ENCODE measurements around the gene YLPM1. TPM values are rescaled to one million over a fixed set of nuclear protein-coding genes. Genes with fewer than 3 reads are reported as not detected.
A peak's percentile ranks its signal among the peaks of the same experiment; 100 is the strongest.

The YLPM1 gene
- total and polyA plus RNA-seq, 2 donors (not counting 1 experiment from before 2014, with no cell fraction given), result 9.7 to 31.9 TPM

GRCh38 chr14:74826574-74826973 is 63.5 kb downstream of the YLPM1 start:
- H3K9me3 ChIP-seq (ENCODE audit: control insufficient read depth, insufficient read depth, low read depth, low read length), result no peaks in the 10 kb centered on the region
- H3K36me3 ChIP-seq (ENCODE audit: control insufficient read depth, insufficient read depth, low read length), result peaks cover 4% of the 10 kb centered on the region
- no peak for TF ChIP-seq EZH2 (IDR thresholded peaks at IDR 0.05; ENCODE audit: low read length, missing control alignments)
- TF ChIP-seq, protein P1, sequence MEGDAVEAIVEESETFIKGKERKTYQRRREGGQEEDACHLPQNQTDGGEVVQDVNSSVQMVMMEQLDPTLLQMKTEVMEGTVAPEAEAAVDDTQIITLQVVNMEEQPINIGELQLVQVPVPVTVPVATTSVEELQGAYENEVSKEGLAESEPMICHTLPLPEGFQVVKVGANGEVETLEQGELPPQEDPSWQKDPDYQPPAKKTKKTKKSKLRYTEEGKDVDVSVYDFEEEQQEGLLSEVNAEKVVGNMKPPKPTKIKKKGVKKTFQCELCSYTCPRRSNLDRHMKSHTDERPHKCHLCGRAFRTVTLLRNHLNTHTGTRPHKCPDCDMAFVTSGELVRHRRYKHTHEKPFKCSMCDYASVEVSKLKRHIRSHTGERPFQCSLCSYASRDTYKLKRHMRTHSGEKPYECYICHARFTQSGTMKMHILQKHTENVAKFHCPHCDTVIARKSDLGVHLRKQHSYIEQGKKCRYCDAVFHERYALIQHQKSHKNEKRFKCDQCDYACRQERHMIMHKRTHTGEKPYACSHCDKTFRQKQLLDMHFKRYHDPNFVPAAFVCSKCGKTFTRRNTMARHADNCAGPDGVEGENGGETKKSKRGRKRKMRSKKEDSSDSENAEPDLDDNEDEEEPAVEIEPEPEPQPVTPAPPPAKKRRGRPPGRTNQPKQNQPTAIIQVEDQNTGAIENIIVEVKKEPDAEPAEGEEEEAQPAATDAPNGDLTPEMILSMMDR (conservative IDR thresholded peaks at IDR 0.05 in 1 of 2, IDR thresholded peaks at IDR 0.05 in 1 of 2; ENCODE audit: low read depth in 1 of 2, low read length in 2 of 2), result no peak
- no peak overlapping the region for H3K4me3 ChIP-seq (replicated peaks in 1 of 4; ENCODE audit: control extremely low read depth in 1 of 4, insufficient read depth in 1 of 4, low read depth in 3 of 4, low read length in 4 of 4)
- peaks cover 5% of the 10 kb centered on the region for H3K4me1 ChIP-seq (ENCODE audit: control insufficient read depth, extremely low read depth, insufficient read depth, low read length)
- no peak for DNase-seq (ENCODE audit: low read depth in 2 of 2)
- H2AFZ ChIP-seq (ENCODE audit: low read length), result no peak overlapping the region
- no peaks in the 10 kb centered on the region for H3K79me2 ChIP-seq (ENCODE audit: control insufficient read depth, insufficient read depth, low read length)
- no peak overlapping the region for H3K4me2 ChIP-seq (ENCODE audit: extremely low read depth, insufficient read depth, low read length)
- H4K20me1 ChIP-seq (ENCODE audit: control insufficient read depth, extremely low read depth, insufficient read depth, low read length), result no peaks in the 10 kb centered on the region
- H3K27ac ChIP-seq (ENCODE audit: insufficient read depth, low read length), result no peak overlapping the region
- H3K9ac ChIP-seq (ENCODE audit: insufficient read depth, low read length), result no peak overlapping the region
- H3K27me3 ChIP-seq (ENCODE audit: control insufficient read depth, insufficient read depth, low read length), result no peaks in the 10 kb centered on the region

- no peaks in the 10 kb centered on the region for H3K9me3 ChIP-seq (ENCODE audit: control insufficient read depth, insufficient read depth, low read depth, low read length)
- no peak overlapping the region for H2AFZ ChIP-seq (ENCODE audit: low read length)
- no peak overlapping the region for H3K9ac ChIP-seq (ENCODE audit: insufficient read depth, low read length)
- no peak overlapping the region for H3K4me2 ChIP-seq (ENCODE audit: extremely low read depth, insufficient read depth, low read length)
- H3K27me3 ChIP-seq (ENCODE audit: control insufficient read depth, insufficient read depth, low read length), result no peaks in the 10 kb centered on the region
- H3K27ac ChIP-seq (ENCODE audit: insufficient read depth, low read length), result peak overlapping the region; percentile 26
- peaks cover 4% of the 10 kb centered on the region for H3K36me3 ChIP-seq (ENCODE audit: control insufficient read depth, insufficient read depth, low read length)
- peaks cover 5% of the 10 kb centered on the region for H3K4me1 ChIP-seq (ENCODE audit: control insufficient read depth, extremely low read depth, insufficient read depth, low read length)
- H4K20me1 ChIP-seq (ENCODE audit: control insufficient read depth, extremely low read depth, insufficient read depth, low read length), result no peaks in the 10 kb centered on the region
- H3K4me3 ChIP-seq (replicated peaks in 1 of 4; ENCODE audit: control extremely low read depth in 1 of 4, insufficient read depth in 1 of 4, low read depth in 3 of 4, low read length in 4 of 4), result no peak overlapping the region
- H3K79me2 ChIP-seq (ENCODE audit: control insufficient read depth, insufficient read depth, low read length), result no peaks in the 10 kb centered on the region
- no peak for DNase-seq (ENCODE audit: low read depth in 2 of 2)
- TF ChIP-seq, protein P1 (conservative IDR thresholded peaks at IDR 0.05 in 1 of 2, IDR thresholded peaks at IDR 0.05 in 1 of 2; ENCODE audit: low read depth in 1 of 2, low read length in 2 of 2), result no peak
- no peak for TF ChIP-seq EZH2 (IDR thresholded peaks at IDR 0.05; ENCODE audit: low read length, missing control alignments)
Measured at GRCh38 chr14:74829251-74829650, 66.1 kb downstream of the YLPM1 start.

DNA sequence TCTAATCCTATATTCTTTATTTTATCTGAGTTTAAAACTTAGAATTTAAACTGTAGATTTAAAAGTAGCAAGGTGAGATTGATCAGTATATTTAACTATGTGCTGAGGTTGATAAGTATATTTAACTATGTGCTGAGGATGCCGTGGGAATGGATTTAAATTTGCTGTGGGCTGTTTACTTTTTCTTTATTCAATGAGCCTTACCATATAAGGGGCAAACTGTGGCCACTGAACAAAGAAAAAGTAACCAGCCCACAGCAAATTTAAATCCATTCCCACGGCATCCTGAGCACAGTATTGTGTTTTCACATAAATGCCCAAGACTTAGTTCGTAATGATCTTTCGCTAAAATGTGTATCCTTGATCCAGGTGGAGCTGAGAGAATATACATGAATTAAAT is 69.7 kb downstream of the YLPM1 start:
- no peaks in the 10 kb centered on the region for H4K20me1 ChIP-seq (ENCODE audit: control insufficient read depth, extremely low read depth, insufficient read depth, low read length)
- H3K4me2 ChIP-seq (ENCODE audit: extremely low read depth, insufficient read depth, low read length), result no peak overlapping the region
- peaks cover 18% of the 10 kb centered on the region for H3K4me1 ChIP-seq (ENCODE audit: control insufficient read depth, extremely low read depth, insufficient read depth, low read length)
- no peaks in the 10 kb centered on the region for H3K79me2 ChIP-seq (ENCODE audit: control insufficient read depth, insufficient read depth, low read length)
- no peak overlapping the region for H3K4me3 ChIP-seq (replicated peaks in 1 of 4; ENCODE audit: control extremely low read depth in 1 of 4, insufficient read depth in 1 of 4, low read depth in 3 of 4, low read length in 4 of 4)
- H3K36me3 ChIP-seq (ENCODE audit: control insufficient read depth, insufficient read depth, low read length), result peaks cover 4% of the 10 kb centered on the region
- H2AFZ ChIP-seq (ENCODE audit: low read length), result no peak overlapping the region
- H3K27ac ChIP-seq (ENCODE audit: insufficient read depth, low read length), result no peak overlapping the region
- TF ChIP-seq, protein P1 (conservative IDR thresholded peaks at IDR 0.05 in 1 of 2, IDR thresholded peaks at IDR 0.05 in 1 of 2; ENCODE audit: low read depth in 1 of 2, low read length in 2 of 2), result no peak
- TF ChIP-seq EZH2 (IDR thresholded peaks at IDR 0.05; ENCODE audit: low read length, missing control alignments), result no peak
- DNase-seq (ENCODE audit: low read depth in 2 of 2), result no peak
- no peak overlapping the region for H3K9ac ChIP-seq (ENCODE audit: insufficient read depth, low read length)
- H3K9me3 ChIP-seq (ENCODE audit: control insufficient read depth, insufficient read depth, low read depth, low read length), result no peaks in the 10 kb centered on the region
- no peaks in the 10 kb centered on the region for H3K27me3 ChIP-seq (ENCODE audit: control insufficient read depth, insufficient read depth, low read length)
